Lower leg skin (tissue), 3 donors: ENCODE data around the gene NRG3.

ENCODE experiments used
- CTCF ChIP-seq, 3 donors: fragments of 450-650 bp; IDR thresholded peaks; one replicate each; pipeline ENCODE4 v1.5.1; 2016; ENCODE audit warnings: antibody characterized with exemption in 3 of 3, mild to moderate bottlenecking in 3 of 3, moderate library complexity in 2 of 3
- POLR2A ChIP-seq, 2 donors: fragments of 450-650 bp; IDR thresholded peaks; one replicate each; pipeline ENCODE4 v1.6.1; 2016 to 2017; ENCODE audit warnings: antibody characterized with exemption in 2 of 2, mild to moderate bottlenecking in 1 of 2, moderate library complexity in 1 of 2

DNA sequence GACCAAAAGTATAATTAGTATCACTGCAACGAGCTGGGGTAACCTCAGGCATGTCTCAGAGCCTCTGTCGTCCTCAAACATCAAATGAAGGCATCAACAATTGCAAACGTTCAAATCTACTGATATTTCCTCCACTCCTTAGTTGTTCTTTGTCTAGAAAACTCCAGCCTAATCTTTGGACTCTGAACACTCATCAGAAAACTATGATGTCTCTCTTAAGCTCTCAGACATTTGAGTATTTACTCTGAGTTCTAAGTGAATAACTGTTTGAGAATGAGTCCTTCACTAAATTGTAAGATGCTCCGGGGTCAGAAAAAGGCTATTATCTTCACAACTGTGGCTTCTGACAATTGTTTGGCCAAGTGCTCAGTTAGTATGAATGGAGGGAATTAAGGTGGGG lies 536.4 kb downstream of the NRG3 start:
- TF ChIP-seq CTCF (IDR thresholded peaks at IDR 0.05) (no peak), POLR2A (IDR thresholded peaks at IDR 0.05) (no peak)
